Psoas muscle (tissue), 8 donors: Measurements from ENCODE around the gene SLC29A1. TPM values are rescaled to one million over a fixed set of nuclear protein-coding genes. Genes with fewer than 3 reads are reported as not detected.

Experiments
- ATAC-seq, 4 donors: fragments of 200-7000 bp; cut with Tn5 transposase; one replicate each; pipeline ENCODE4 v1.9.1; 2020; ENCODE audit warnings: moderate library complexity in 3 of 4, mild to moderate bottlenecking in 2 of 4
- DNase-seq, 2 donors: peaks; one replicate each; pipeline ENCODE4 v3.0.0-alpha.2; 2020
- H3K27ac ChIP-seq: fragments of 200-600 bp; one replicate; pipeline ENCODE4 v1.8.0; 2022
- H3K27me3 ChIP-seq, 3 donors: fragments of 200-600 bp in 1 of 3; one replicate each; pipeline versions ENCODE4 v1.6.1 to v1.8.0; 2013 to 2022; ENCODE audit warnings: low read length in 2 of 3, mild to moderate bottlenecking in 2 of 3, moderate library complexity in 1 of 3; ENCODE audit not compliant: insufficient read depth in 3 of 3
- H3K36me3 ChIP-seq, 2 donors: fragments of 200-600 bp in 1 of 2; one replicate each; pipeline versions ENCODE4 v1.6.1 to v1.8.0; 2013 to 2022; ENCODE audit warnings: low read depth in 1 of 2, mild to moderate bottlenecking in 1 of 2, moderate library complexity in 1 of 2; ENCODE audit not compliant: insufficient read depth in 1 of 2
- H3K4me1 ChIP-seq: fragments of 200-600 bp; one replicate; pipeline ENCODE4 v1.8.0; 2022
- H3K4me3 ChIP-seq: fragments of 200-600 bp; one replicate; pipeline ENCODE4 v1.8.0; 2022; ENCODE audit warnings: mild to moderate bottlenecking
- H3K9me3 ChIP-seq: fragments of 200-600 bp; one replicate; pipeline ENCODE4 v1.8.0; 2022
- CTCF ChIP-seq: fragments of 200-600 bp; IDR thresholded peaks from one replicate; pipeline ENCODE4 v1.8.0; 2022; ENCODE audit warnings: antibody characterized with exemption
- WGBS, 3 donors: extraction: QIAGEN DNeasy Blood & Tissue Kit; methylation state at CpG; one replicate each; pipeline versions ENCODE4 v1.1.6 to v1.1.7; 2013; 5-methylcytosine and 5-hydroxymethylcytosine counted together
- intact Hi-C, 2 donors: fragments of 100-400 bp; cut with DNase I; formaldehyde crosslinking; loops; one replicate each; pipeline versions ENCODE4 v1.11.0 to v1.14.2; 2022
- long read RNA-seq, 2 donors: library from polyadenylated mRNA; unstranded; transcript quantifications; one replicate each; pipeline ENCODE4 v2.0.0, GENCODE V29; 2021
- polyA plus RNA-seq, 3 donors: library from polyadenylated mRNA; stranded (reverse); fragments of 200-250 nt; gene quantifications; one replicate each; pipeline ENCODE4 v1.2.3, GENCODE V29; 2013
- total RNA-seq, 4 donors: library from RNA; stranded (reverse); fragmentation: NEBNext Ultra II Directional in 2 of 4; extraction: Animal tissue kit (Norgen Biotek cat#: 25700) in 2 of 4; gene quantifications; one replicate each; pipeline versions ENCODE4 v1.2.1 to v1.2.4, GENCODE V29; 2021 to 2023
- donor health status: healthy with polysubstance abuse.
- donor health status: DM: no; HTN: no; CAD: no; lungs with moderate emphysema.
- donor health status: Bipolar disorder and iron deficiency.
- donor health status: healthy.
- donor health status: DM: yes; HTN: yes; CAD: no.
- donor health status: DM: no; HTN: no; CAD: no.
- donor health status: DM: no; HTN: no; CAD: no.
- donor health status: DM: yes; HTN: yes; CAD: no.

Gene SLC29A1
- total RNA-seq (10 to 100 TPM; 29.6 to 80.7 (median 41.6) TPM), polyA plus RNA-seq (10 to 100 TPM; 29.1 to 39.7 (median 39.1) TPM)
- long read RNA-seq, donor 1, transcript SLC29A1-209 (13 exons, 2,318 nt): major isoform, 12 of 48 reads
- long read RNA-seq, donor 1, transcript SLC29A1-201 (12 exons, 2,159 nt): minor isoform, 9 of 48 reads
- long read RNA-seq, donor 1, partial matches to known transcripts: 11 of 48 reads
- long read RNA-seq, donor 1, other reads (novel, unspliced or antisense): 13 of 48 reads
- long read RNA-seq, donor 2, transcript SLC29A1-206 (13 exons, 2,183 nt): minor isoform, 12 of 96 reads
- long read RNA-seq, donor 2, transcript SLC29A1-209 (13 exons, 2,318 nt): major isoform, 22 of 96 reads
- long read RNA-seq, donor 2, transcript SLC29A1-201 (12 exons, 2,159 nt): minor isoform, 11 of 96 reads
- long read RNA-seq, donor 2, partial matches to known transcripts: 15 of 96 reads
- long read RNA-seq, donor 2, other reads (novel, unspliced or antisense): 32 of 96 reads

- intact Hi-C loops: no loop called here
- H3K27me3 ChIP-seq: no peaks in the 10 kb centered on the region
- H3K4me3 ChIP-seq: peak within 1 kb of the TSS; percentile 84
- H3K36me3 ChIP-seq: no peaks in the 10 kb centered on the region
- TF ChIP-seq CTCF: no peak
- WGBS, 3 donors: 1% methylated on average over 50 to 73 of the region's 73 CpGs
- H3K9me3 ChIP-seq: no peaks in the 10 kb centered on the region
- peak within 1 kb of the TSS; percentile 87 for H3K27ac ChIP-seq
- peaks cover 55% of the 10 kb centered on the region for H3K4me1 ChIP-seq
- ATAC-seq (peak; percentile 31 to 50 (median 39)), DNase-seq (peak; percentile 83 to 89)
Observed at GRCh38 chr6:44223319-44224028, at the start of gene SLC29A1. SLC29A1 (plus strand) TSS chr6:44223595; CDS start chr6:44227314, 3,719 bp downstream.

GRCh38 chr6:44176130-44176761 is 47.1 kb upstream of the SLC29A1 start:
- Histone ChIP-seq H3K4me1 (peaks cover 11% of the 10 kb centered on the region), H3K27me3 (no peaks in the 10 kb centered on the region), H3K36me3 (no peaks in the 10 kb centered on the region), H3K4me3 (no peak overlapping the region), H3K9me3 (no peaks in the 10 kb centered on the region), H3K27ac (no peak overlapping the region)
- 83 to 86% (median 84%) methylated on average over 15 of the region's 15 CpGs for WGBS, 3 donors
- TF ChIP-seq CTCF: no peak
- ATAC-seq (no peak), DNase-seq (no peak)
- intact Hi-C loops: no loop called here

GRCh38 chr6:44176762-44177509 is 46.5 kb upstream of the SLC29A1 start:
- intact Hi-C loops: no loop called here
- no peak overlapping the region for H3K4me3 ChIP-seq
- no peaks in the 10 kb centered on the region for H3K9me3 ChIP-seq
- DNase-seq (no peak), ATAC-seq (no peak)
- H3K36me3 ChIP-seq: no peaks in the 10 kb centered on the region
- H3K27me3 ChIP-seq: no peaks in the 10 kb centered on the region
- 68 to 71% (median 70%) methylated on average over 24 of the region's 24 CpGs for WGBS, 3 donors
- H3K4me1 ChIP-seq: peaks cover 11% of the 10 kb centered on the region
- TF ChIP-seq CTCF: no peak
- no peak overlapping the region for H3K27ac ChIP-seq

GRCh38 chr6:44177691-44178423 is 45.5 kb upstream of the SLC29A1 start:
- Histone ChIP-seq H3K27me3 (no peaks in the 10 kb centered on the region), H3K9me3 (no peaks in the 10 kb centered on the region), H3K4me1 (peaks cover 7% of the 10 kb centered on the region), H3K27ac (peak overlapping the region; percentile 16), H3K4me3 (no peak overlapping the region), H3K36me3 (no peaks in the 10 kb centered on the region)
- DNase-seq: peak; percentile 68 to 70
- TF ChIP-seq CTCF: no peak
- WGBS, 3 donors: 72 to 77% (median 73%) methylated on average over 13 of the region's 13 CpGs
- intact Hi-C loops: no loop called here
- ATAC-seq: peak in 2 of 4 donors; percentile 37 to 57
